GM21526 (cell line): Measurements from ENCODE around the gene LHFPL5.

Experiments used
- ATAC-seq: cut with Tn5 transposase; IDR thresholded peaks from one replicate; pipeline ENCODE4 v1.9.1; 2021; ENCODE audit warnings: moderate library complexity; ENCODE audit not compliant: unreplicated experiment, low FRiP score

Gene LHFPL5

DNA sequence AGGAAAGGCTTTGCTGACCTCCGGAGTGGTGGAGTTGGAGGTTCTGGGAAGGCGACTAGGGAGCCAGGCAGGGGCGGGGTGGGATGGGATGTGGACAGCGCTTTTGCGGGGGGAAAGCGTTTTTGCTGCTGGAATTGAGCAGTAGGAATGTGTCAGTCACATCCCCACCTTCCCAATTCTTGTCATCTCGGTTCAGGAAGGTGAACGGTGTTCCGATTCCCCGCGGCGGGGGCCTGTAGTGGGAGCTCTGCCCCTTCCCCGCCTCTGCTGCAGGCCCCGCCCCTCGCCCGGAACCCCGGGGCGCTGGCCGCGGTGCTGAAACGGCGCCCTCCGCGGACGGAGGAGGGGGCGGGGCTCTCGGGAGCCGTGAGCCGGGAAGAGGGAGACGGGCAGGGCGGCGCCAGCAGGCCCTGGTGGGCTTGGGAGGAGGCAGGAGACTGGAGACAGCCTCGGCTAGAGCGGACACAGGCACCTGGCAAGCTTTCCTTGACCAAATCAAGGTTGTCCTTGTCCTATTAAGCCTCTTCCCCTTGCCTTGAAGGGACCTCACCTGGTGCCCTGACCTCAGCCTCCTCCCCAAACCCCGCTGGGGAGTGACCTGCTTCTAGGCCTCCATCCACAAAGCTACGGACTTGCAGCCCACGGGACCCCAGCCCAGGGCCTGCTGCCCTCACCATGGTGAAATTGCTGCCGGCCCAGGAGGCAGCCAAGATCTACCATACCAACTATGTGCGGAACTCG, at the start of gene LHFPL5:
TSS of gene LHFPL5 (plus strand) at position 357 of the 741 bp plus-strand sequence. CDS start at position 676, 319 bp downstream.
- ATAC-seq = no peak

- no peak for ATAC-seq
These were observed 47.6 kb upstream of the LHFPL5 start for GRCh38 chr6:35757456-35758123.

- ATAC-seq = no peak
These were observed 45.7 kb upstream of the LHFPL5 start for GRCh38 chr6:35759426-35759825.

DNA sequence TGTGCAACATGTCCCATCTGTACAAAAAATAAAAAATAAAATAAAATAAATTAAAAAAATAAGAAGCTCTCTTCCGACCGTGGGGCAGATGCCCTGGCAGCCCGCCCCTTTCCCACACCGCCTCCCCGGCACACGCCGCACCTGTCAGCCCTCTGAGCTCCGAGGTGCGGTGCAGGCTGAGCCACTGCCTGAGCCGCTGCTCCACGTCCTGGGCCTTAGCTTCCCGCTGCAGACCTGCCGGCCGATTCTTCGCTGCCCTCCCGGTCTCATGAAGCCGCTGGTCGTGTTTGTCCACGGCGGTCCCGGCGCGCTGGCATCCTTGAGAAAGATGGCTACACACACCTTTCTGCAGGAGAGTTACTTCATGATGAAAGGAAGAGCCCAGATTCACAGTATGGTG, 39.4 kb upstream of the LHFPL5 start:
- ATAC-seq = no peak

DNA sequence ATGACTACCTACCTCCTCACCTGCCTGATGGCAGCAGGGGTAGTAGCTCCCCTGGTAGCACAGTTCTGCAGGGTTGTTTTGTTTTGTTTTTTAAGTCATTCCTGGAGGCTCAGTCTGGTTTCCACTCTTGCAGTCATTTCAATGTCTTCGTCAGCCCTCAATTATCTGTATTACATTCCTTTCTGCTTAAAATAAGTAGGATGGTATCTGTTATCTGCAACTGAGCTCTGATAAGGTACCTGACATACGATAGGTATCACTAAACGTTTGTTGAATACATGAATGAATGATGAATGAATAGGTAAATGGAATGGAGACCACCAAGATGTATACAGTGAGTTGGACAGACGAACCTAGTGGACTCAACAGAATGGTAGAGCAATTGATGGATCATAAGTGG, 35.9 kb upstream of the LHFPL5 start:
- no peak for ATAC-seq

GRCh38 chr6:35771343-35771627, 33.9 kb upstream of the LHFPL5 start:
- no peak for ATAC-seq

DNA sequence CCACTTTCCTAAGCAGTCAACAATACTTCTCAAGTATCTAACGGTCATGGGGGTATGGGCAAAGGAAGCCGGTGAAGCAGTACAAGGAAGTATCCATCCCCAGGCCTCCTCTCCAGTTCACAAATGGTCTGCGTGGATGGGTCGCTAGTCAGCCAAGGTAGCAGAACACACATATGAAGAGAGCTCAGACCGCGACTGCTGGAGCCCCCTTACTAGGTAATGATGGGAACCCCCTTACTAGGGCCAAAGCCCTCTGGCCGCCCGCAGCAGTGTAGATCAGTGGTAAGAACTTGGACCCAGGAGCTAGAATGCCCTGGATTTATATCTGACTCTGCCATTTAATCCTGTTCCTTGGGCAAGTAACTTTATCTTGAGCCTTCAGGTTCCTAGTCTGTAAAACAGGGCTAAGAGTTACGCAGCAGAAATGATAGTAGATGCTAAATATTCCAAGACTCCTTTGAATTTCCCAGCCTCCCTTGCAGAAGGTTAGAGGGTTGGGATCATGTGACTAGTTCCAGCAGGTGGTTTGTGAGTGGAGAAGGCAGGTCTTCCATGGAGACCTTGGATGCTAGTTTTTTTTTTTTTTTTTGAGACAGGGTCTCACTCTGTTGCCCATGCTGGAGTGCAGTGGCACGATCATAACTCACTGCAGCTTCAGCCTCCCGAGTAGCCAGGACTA, 30.9 kb upstream of the LHFPL5 start:
- no peak for ATAC-seq

GRCh38 chr6:35775031-35775430, 30.1 kb upstream of the LHFPL5 start:
- ATAC-seq = no peak

GRCh38 chr6:35776364-35777215, 28.6 kb upstream of the LHFPL5 start, which contains the start of gene CLPSL2:
CLPSL2 (plus strand) TSS chr6:35776598; CDS start chr6:35776619, 21 bp downstream.
- ATAC-seq = no peak

DNA sequence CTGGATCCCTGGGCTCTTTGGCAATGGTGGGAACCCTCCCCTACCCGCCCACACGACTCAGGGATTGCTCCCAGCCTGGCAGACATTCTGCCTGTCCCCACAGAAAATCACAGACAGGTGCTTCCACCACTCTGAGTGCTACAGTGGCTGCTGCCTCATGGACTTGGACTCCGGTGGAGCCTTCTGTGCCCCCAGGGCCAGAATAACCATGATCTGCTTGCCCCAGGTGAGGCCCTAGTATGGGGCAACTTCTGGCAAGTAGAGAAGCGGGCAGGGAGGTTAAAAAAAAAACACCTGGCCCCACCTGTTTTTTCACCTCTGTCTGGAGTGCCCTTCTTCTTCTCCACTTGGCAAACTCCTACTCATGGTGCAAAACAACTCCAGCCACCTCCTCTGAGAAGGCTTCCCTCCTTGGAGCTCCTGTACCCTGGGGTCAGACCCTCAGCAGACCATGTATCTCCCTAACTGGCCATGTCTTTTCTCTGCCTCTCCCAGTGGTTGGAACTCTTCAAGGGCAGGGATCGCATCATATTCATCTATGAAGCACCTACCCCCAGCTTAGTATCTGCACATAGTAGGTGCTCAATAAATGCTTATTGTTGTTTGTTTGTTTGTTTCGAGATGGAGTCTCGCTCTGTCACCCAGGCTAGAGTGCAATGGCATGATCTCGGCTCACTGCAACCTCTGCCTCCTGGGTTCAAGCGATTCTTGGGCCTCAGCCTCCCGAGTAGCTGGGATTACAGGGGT, 27.6 kb upstream of the LHFPL5 start:
- no peak for ATAC-seq

- ATAC-seq = no peak
These were observed 26.7 kb upstream of the LHFPL5 start for GRCh38 chr6:35778437-35778836.

GRCh38 chr6:35780719-35781118, 24.4 kb upstream of the LHFPL5 start, which contains the start of gene CLPSL1:
CLPSL1 (plus strand) TSS chr6:35781019; CDS start chr6:35781111, 92 bp downstream.
- no peak for ATAC-seq

DNA sequence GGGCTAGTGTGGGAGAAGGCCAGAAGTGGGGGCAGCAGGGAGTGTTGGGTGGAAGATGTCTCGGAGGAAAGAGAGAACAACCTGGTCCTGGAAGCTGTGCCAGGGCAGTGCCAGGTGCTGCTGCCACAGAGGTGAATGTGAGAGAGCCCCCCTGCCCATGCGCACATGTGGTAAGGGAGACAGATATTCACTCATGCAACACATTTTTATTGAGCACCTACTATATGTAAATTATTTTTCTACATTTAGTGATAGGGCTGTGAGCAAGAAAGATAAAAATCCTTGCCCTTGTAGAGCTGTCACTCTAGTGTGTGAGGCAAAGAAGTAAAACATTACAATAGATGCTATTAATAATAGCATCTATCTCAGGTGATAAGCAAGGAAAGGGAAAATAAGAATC, 23.9 kb upstream of the LHFPL5 start:
- no peak for ATAC-seq

GRCh38 chr6:35782424-35782823, 22.7 kb upstream of the LHFPL5 start:
- no peak for ATAC-seq

- ATAC-seq = no peak
These were observed 21.0 kb upstream of the LHFPL5 start for GRCh38 chr6:35784200-35784599.

GRCh38 chr6:35786272-35786671, 18.9 kb upstream of the LHFPL5 start:
- ATAC-seq = no peak

DNA sequence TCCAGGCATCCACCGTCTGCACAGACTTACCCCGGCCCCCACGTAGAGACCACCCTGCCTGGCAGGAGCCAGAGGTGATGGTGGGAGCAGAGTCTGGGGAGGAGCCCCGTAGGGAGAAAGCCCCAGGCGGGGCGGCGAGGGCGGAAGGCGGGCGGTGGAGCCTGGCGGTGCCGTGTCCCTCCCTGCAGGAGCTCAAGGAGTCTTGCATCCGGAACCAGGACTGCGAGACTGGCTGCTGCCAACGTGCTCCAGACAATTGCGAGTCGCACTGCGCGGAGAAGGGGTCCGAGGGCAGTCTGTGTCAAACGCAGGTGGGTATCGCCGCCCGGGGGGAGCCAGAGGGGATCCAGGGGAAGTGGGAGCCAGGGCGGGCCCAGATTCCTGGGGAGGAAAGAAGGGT, 18.3 kb upstream of the LHFPL5 start:
- ATAC-seq = no peak

DNA sequence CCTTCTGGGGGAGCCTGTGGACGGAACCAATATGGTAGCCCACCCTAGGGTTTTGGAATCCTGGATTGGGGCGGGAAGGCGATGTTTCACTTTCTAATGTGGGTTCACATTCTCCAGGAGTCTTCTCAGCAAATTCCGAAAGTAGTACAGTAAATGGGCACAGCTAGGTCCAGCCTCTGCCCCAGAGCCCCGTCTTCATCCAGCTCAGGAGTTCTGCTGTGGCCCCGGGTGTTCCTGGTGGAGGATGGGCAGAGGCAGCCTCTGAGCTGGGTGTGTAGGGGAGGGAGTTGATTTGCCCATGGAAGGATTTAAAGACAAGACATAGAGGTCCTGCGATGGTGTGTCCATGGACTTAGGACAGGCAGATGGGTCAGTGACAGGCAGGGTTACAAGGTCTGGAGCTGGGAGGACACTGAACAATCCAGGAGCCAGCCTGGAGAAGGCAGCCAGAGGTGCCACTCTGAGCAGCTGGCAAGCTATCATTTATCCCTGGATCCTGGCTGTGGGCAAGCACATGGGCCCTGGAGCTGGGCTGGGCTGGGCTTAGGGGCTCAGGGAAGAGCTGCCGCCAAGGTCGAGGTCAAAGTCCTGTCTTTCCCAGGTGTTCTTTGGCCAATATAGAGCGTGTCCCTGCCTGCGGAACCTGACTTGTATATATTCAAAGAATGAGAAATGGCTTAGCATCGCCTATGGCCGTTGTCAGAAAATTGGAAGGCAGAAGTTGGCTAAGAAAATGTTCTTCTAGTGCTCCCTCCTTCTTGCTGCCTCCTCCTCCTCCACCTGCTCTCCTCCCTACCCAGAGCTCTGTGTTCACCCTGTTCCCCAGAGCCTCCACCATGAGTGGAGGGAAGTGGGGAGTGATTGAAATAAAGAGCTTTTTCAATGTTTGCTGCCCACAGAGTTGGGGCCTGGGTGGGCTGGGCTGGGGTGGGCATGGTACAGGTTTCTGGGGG, 17.6 kb upstream of the LHFPL5 start:
- ATAC-seq = no peak

DNA sequence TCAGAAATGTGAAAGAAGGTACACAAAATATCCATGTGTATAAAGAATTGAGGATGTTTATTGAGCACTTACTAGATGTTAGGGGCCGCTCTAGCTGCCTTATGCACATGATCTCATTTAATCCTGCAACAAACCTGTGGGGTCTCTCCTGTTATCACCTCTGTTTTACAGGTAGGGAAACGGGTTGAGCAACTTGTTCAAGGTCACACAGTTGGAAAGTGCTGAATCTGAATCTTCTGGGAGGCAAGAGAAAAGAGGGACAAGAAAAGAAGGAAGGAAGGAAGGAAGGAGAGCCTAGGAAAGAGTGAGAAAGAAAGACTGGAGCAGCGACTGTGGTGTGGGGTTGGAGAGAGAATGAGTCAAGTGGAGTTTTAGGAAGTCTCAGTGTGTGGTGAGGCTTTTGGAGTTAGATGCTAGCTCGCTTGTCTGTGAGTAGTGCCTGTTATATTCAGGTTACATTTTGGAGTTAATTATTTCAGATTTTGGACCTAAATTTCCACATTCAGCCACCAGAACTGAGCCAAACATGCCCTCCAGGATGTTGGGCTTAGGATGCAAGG, 16.6 kb upstream of the LHFPL5 start:
- no peak for ATAC-seq
